ENCODE data around the gene MAP3K9.

MAP3K9 gene

DNA sequence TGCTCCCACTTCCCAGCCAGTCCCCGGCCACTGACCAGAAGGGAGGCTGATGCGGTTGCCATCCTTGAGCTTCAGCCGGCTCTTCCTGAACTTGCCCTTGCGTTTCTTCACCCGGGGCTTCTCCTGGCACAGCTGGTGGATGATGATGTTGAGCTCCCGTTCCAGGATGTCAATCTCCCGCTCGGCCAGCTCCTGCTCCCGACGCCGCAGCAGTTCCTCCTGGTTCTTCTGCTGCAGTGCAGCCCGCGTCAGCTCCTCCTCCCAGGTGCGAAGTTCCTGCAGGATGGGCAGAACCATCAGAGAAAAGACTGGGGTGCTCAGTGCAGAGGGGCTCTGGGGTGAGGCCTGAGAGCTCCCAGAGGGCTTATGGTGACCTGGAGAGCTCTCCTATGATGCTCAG, 67.0 kb downstream of the MAP3K9 start:
- TF ChIP-seq POLR2A (IDR thresholded peaks at IDR 0.05; ENCODE audit: low read depth, low read length) = no peak

DNA sequence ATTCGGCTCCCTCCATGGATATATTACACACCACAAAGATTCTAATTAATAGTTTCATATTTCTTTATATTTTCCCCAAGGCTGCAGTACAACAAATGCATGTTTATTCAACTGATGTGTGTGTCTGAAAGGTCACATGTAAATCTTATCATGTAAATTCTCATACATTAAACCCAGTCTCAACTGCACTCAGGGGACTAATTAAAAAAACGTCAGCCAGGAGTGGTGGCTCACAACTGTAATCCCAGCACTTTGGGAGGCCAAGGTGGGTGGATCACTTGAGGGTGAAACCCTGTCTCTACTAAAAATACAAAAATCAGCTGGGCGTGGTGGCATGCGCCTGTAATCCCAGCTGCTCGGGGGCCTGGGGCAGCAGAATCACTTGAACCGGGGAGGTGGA, 67.8 kb downstream of the MAP3K9 start:
- no peak for TF ChIP-seq POLR2A (IDR thresholded peaks at IDR 0.05; ENCODE audit: low read depth, low read length)
- DNase-seq (ENCODE audit: insufficient read length, low spot score) = no peak
- FAIRE-seq = no peak

More for the DNA sequence above, 67.0 kb downstream of the MAP3K9 start:
- FAIRE-seq = no peak
- no peak for DNase-seq (ENCODE audit: insufficient read length, low spot score)

DNA sequence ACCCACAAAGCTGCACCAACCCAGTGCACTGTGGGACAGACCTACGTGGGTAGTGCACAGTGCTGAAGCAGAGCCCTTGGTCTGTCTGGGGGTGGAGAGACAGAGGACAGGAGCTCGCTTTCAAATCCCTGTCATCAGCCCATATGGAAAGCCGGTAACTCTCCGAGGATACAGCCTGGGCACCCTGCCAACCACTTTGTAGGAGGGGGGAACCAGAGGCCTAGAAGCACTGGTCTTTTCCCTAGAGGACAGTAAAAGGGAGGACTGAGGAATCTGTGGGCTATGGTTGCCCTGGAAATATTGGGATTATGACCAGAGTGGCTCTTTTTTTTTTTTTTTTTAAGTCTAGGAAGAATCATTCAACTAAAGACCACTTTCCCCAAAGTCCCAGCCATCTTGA, 74.3 kb downstream of the MAP3K9 start:
- no peak for TF ChIP-seq POLR2A (IDR thresholded peaks at IDR 0.05; ENCODE audit: low read depth, low read length)
- DNase-seq (ENCODE audit: insufficient read length, low spot score) (no peak), FAIRE-seq (no peak)

DNA sequence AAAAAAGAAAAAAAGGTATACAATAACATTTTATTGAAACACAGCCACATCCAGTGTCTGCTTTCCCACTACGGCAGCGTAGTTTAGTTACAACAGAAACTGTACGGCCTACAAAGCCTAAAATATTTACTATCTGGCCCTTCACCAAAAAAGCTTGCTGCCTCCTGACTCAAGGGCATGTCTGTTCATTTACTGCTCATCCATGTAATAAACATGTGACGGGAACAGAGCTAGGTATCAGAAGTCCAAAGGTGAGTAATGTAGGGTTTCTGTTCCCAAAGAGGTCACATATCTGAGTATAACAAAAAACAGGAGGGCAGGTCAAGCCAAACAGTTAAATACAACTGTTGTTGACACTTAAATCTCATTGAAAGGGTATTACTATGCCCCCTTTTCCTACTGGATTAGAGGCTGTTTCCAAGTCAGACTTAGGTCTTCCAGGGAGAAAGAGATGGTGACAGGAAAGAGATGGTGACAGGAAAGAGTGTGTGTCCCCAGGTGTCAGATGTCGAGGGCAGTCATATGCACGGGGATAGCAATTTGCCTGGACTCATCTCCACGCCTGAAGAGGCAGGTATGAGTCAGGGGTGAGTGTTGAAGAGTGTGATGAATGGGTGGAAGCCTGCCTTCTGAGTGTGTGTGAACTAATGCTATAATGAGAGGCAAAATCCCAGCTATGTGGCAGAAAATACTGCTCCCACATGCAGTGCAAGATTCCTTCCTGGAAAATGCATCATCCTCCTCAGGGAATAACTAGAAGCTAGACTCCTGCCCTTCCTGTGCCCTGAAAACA, 77.7 kb downstream of the MAP3K9 start:
- TF ChIP-seq POLR2A (IDR thresholded peaks at IDR 0.05; ENCODE audit: low read depth, low read length) = no peak
- DNase-seq (ENCODE audit: insufficient read length, low spot score) (no peak), FAIRE-seq (no peak)

DNA sequence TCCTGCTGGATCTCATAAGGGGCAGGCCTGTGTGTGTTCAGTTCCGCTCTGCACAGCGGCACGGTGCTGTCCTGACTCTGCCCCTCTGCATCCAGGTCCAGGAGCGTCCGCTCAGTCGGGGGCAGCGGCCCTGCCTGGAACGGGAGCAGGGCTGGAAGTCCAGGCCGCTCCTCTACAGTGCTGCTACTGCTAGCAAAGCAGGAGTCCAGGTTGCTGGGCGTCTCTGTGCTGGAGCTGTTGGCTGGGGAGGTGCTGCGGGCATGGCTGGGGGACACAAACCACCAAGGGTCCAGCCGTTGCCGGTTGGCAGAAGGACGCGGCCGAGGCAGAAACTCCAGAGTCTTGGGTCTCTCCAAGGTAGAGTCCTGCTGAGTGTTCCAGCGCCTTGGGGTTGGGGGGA, 78.9 kb downstream of the MAP3K9 start:
- no peak for TF ChIP-seq POLR2A (IDR thresholded peaks at IDR 0.05; ENCODE audit: low read depth, low read length)
- FAIRE-seq = no peak
- no peak for DNase-seq (ENCODE audit: insufficient read length, low spot score)

DNA sequence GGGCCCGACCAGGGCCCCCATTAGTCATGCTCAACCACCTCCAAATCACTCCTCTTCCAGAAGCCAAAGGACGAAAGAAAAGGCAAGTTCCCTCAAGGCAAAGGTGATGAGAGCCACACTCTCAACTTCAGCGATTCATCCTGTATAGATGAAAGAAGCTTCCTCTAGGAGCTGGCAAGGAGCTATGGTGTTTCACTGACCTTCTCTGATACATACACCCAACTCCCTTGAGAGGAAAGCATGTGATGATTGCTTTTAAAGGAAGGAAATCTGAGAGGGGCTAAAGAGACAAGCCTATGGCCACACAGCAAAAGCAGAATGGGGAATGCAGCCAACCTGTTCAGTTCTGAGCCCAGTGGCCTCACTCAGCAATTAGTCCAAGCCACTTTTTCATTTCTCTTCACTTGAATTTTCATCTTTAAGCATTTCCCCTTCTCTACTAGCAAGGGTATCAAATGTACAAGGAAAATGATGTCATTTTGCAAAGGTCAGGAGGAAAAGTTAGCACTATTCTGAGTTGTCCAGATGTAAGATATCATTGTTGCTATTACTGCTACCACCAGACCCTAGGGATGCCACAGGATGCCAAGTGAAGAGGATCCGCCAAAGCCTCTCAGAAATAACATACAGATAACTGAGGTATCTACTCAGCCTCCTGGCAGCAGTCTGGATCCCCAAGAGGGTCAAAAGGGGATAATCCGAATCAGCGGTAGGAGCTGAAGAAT, 82.5 kb downstream of the MAP3K9 start:
- FAIRE-seq = no peak
- DNase-seq (ENCODE audit: insufficient read length, low spot score) = no peak
- no peak for TF ChIP-seq POLR2A (IDR thresholded peaks at IDR 0.05; ENCODE audit: low read depth, low read length)

DNA sequence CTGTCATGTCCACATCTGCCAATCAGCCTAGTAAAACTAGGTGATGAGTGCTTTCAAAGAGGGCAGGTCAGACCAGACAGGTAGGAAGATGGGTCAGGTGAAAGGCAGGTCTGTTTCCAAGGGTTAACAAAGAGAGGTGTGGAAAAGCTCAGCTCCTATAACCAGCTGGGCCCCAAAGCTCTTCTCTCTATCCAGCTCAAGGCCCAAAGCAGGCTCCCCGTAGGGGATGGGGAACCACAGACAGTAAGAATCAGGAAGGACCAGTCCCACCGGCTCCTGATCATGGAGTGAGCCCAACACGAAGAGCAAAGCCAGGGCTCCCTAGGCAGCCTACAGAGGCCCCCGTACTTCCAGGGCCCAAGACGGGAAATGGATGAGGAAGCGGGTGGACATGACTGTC, 84.4 kb downstream of the MAP3K9 start:
- TF ChIP-seq POLR2A (IDR thresholded peaks at IDR 0.05; ENCODE audit: low read depth, low read length) = no peak
- no peak for FAIRE-seq
- DNase-seq (ENCODE audit: insufficient read length, low spot score) = no peak

DNA sequence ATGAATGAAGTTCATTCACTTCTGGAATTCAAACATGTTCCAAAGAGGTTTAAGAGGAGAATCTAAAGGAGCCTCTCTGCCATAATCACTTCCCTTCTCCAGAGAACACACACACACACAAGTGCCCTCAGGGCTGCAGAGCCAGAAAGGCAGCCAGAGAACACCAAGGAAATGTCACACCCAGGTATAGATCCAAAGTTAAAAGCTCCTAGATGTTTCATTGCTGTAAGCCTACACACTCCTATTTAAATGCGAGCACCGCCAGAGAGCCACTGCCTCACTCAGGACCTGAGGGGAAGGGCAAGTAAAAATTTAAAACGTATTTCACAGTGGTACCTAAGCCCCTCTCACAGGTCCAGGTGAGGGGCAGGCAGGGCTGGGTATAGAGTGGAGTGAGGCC, 85.2 kb downstream of the MAP3K9 start:
- no peak for DNase-seq (ENCODE audit: insufficient read length, low spot score)
- no peak for FAIRE-seq
- no peak for TF ChIP-seq POLR2A (IDR thresholded peaks at IDR 0.05; ENCODE audit: low read depth, low read length)

DNA sequence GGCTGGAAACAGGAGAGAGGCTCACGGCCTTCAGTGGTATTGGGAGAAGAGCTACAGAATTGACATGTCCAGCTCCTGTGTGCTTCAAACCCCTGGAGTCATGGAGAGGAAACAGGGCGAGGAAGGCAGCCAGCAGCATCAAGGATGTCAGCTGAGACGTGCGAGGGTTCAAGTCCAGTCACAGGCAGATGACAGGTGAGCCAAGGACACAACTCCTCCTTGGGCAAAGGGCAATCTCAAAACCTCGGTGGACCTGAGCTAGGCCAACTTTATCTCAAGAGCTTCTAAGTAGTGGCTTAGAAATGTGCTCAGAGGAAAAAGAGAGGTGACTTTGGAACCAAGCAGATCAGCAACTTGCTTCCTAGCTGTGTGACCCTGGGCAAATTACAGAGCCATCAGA, 86.0 kb downstream of the MAP3K9 start:
- no peak for TF ChIP-seq POLR2A (IDR thresholded peaks at IDR 0.05; ENCODE audit: low read depth, low read length)
- DNase-seq (ENCODE audit: insufficient read length, low spot score) = no peak
- FAIRE-seq = no peak

DNA sequence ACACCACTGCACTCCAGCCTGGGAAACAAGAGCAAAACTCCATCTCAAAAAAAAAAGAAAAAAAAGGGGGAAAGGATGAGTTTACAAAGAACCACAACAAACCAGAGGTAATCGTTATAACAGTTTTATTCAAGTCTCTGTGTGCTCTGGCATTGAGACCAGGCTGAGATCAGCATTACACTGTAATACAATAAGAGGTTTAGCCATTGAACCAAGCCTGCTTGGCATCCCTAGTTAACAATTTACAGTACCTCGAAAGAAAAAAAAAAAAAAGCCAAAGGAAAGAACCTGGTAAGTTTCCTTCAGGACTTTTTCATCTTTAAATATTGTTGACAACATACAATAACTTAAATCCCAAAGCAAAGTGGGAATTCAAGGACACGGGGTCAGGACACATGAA, 86.9 kb downstream of the MAP3K9 start:
- no peak for TF ChIP-seq POLR2A (IDR thresholded peaks at IDR 0.05; ENCODE audit: low read depth, low read length)
- FAIRE-seq (no peak), DNase-seq (ENCODE audit: insufficient read length, low spot score) (no peak)

DNA sequence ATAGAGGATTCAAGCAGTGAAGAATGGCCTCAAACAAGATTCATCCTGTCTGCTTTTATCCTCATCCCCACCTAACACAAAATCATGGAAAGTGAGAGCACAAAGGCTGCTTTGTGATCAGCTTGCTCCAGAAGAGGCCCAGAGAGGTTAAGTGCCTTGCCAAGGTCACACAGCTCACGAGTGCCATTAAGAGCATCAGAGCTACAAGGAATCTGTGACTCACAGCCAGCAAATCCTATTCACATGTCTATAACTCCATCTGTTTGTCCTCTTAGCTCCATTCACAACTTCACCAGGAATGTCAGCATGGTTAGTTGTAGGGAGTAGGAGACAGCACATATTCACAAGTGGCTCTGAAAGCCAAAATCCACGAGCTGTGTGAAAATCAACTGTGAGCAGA, 87.8 kb downstream of the MAP3K9 start:
- DNase-seq (ENCODE audit: insufficient read length, low spot score) (no peak), FAIRE-seq (no peak)
- no peak for TF ChIP-seq POLR2A (IDR thresholded peaks at IDR 0.05; ENCODE audit: low read depth, low read length)

DNA sequence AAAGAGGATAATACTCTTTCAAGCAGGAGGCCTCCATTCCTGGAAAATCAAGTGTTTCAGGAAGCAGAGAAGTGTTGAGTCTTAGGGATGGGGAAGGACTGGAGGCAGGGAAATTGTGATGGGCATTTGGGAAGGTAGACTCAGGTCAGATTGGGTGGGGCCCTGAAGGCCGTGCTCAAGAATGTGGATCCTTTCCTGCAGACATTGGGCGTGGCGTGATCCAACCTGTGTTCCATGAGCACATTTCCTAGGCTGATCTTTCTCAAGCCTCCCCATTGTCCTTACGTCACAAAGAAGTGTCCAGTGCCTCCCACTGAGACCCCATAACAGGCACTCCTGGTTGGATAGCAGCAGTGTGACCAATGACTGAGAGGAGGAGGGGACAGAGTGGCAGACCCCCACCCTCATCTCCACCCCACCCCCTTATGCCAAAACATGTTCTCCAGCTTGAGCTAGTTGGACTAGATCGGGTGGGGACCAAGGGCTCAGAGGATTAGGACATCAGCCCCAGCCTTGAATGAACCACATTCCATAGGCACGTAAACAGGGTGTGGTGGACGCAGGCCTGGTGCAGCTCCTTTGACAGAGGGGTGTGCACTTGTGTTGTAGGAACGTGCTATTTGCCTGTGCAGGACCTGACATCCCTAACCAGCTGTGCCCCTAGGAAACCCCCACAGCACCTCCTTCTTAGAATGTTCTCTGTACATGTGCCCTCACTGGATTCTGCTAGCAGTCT, 90.8 kb downstream of the MAP3K9 start:
- FAIRE-seq = no peak
- no peak for DNase-seq (ENCODE audit: insufficient read length, low spot score)
- TF ChIP-seq POLR2A (IDR thresholded peaks at IDR 0.05; ENCODE audit: low read depth, low read length) = no peak

DNA sequence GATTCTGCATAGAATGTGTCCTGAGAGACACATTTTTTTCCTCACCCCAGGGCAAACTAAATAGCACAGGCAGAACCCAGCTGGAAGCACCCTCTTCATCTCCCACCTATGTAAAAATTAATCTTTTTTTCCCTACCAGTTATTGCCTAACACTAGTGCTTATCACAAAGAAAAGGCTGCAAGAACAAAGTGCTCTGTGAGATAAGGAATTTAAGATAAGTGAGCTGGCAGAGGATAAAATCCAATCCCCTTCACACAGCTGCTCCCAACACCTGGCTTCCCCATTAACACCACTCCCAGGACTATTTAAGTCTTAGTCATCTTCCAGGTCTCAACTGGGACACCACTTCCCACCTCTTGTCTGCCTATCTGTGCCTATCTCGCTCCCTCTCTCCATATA, 92.4 kb downstream of the MAP3K9 start:
- TF ChIP-seq POLR2A (IDR thresholded peaks at IDR 0.05; ENCODE audit: low read depth, low read length) = no peak
- DNase-seq (ENCODE audit: insufficient read length, low spot score) = no peak
- FAIRE-seq = no peak

DNA sequence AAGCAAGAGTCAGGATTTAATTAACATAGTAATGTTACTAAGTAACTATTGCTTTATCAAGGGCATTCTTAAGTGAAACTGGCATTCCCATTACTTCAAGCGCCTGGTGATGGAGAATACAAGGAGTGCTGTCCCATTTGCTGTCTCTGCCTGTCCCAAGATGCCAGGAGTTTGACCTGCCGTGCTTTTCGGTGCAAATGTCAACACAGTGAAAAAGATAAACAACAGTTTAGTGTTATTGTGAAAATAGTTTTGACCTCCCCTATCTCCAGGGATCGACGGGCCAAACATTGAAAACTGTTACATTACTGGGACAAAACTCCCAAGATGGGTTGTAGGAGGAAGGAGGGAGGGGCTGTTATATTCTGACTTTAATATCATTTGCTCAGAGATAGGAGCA, 92.8 kb downstream of the MAP3K9 start:
- no peak for TF ChIP-seq POLR2A (IDR thresholded peaks at IDR 0.05; ENCODE audit: low read depth, low read length)
- FAIRE-seq (no peak), DNase-seq (ENCODE audit: insufficient read length, low spot score) (no peak)

All from H54 (cell line).